MCF 10A (cell line): ENCODE data around the gene ARHGAP45. TPM values are rescaled to one million over a fixed set of nuclear protein-coding genes. Genes with fewer than 3 reads are reported as not detected.

Experiments
- BruUV-seq: library from RNA; stranded (reverse); fragments of 400-500 nt; replicated peaks from 2 replicates; lab custom pipeline; 2021; lab: Mats Ljungman, UMichigan
- CTCF ChIA-PET: fragments of 300-600 bp; sonication (Branson Sonifier 250); formaldehyde crosslinking; extraction: SDS; loops from one replicate; lab custom pipeline; 2021; ENCODE audit warnings: antibody characterized with exemption, inconsistent platforms; lab: Yijun Ruan, JAX
- POLR2A ChIA-PET: fragments of 300-600, 350-650 bp; sonication (Branson Sonifier 250); formaldehyde crosslinking; extraction: SDS; loops from one replicate; lab custom pipeline; 2020; ENCODE audit warnings: antibody characterized with exemption, inconsistent platforms; lab: Yijun Ruan, JAX
- DNase-seq: peaks from one replicate; pipeline ENCODE4 v3.0.0-alpha.2; 2018; ENCODE audit not compliant: unreplicated experiment
- H3K27ac Mint-ChIP-seq: one replicate; pipeline ENCODE4 v1.8.0; 2022; ENCODE audit warnings: mild to moderate bottlenecking, low read depth, mixed read lengths; ENCODE audit not compliant: unreplicated experiment
- H3K27me3 Mint-ChIP-seq: one replicate; pipeline ENCODE4 v1.8.0; 2022; ENCODE audit warnings: mixed read lengths; ENCODE audit not compliant: insufficient read depth, unreplicated experiment
- H3K36me3 Mint-ChIP-seq: one replicate; pipeline ENCODE4 v1.8.0; 2022; ENCODE audit warnings: mild to moderate bottlenecking, moderate library complexity, mixed read lengths; ENCODE audit not compliant: insufficient read depth, unreplicated experiment
- H3K4me1 Mint-ChIP-seq: one replicate; pipeline ENCODE4 v1.8.0; 2022; ENCODE audit warnings: mixed read lengths; ENCODE audit not compliant: insufficient read depth, unreplicated experiment
- H3K4me3 Mint-ChIP-seq: one replicate; pipeline ENCODE4 v1.8.0; 2022; ENCODE audit warnings: mild to moderate bottlenecking, moderate library complexity, mixed read lengths; ENCODE audit not compliant: unreplicated experiment
- H3K9me3 Mint-ChIP-seq: one replicate; pipeline ENCODE4 v1.8.0; 2022; ENCODE audit warnings: mixed read lengths; ENCODE audit not compliant: unreplicated experiment
- intact Hi-C: fragments of 100-400 bp; cut with micrococcal nuclease; formaldehyde crosslinking; loops from 2 replicates; pipeline ENCODE4 v1.14.1; 2022
- total RNA-seq: library from RNA; stranded (reverse); gene quantifications from 2 replicates; pipeline ENCODE4 v1.2.3, GENCODE V29; 2022
- TF ChIP-seq, protein P1 (sequence below): fragments of 200-600 bp; IDR thresholded peaks from one replicate; pipeline ENCODE4 v1.8.0; 2022; ENCODE audit warnings: antibody characterized with exemption, mild to moderate bottlenecking; ENCODE audit not compliant: unreplicated experiment

Gene ARHGAP45
- total RNA-seq, 1 experiment from 2014 or later, result 15.3 TPM

- no TSS peak for BruUV-seq
- DNase-seq, result peak; percentile 65
- intact Hi-C loops, result no loop called here
- H3K27ac Mint-ChIP-seq, result no peak overlapping the region
- TF ChIP-seq, protein P1, sequence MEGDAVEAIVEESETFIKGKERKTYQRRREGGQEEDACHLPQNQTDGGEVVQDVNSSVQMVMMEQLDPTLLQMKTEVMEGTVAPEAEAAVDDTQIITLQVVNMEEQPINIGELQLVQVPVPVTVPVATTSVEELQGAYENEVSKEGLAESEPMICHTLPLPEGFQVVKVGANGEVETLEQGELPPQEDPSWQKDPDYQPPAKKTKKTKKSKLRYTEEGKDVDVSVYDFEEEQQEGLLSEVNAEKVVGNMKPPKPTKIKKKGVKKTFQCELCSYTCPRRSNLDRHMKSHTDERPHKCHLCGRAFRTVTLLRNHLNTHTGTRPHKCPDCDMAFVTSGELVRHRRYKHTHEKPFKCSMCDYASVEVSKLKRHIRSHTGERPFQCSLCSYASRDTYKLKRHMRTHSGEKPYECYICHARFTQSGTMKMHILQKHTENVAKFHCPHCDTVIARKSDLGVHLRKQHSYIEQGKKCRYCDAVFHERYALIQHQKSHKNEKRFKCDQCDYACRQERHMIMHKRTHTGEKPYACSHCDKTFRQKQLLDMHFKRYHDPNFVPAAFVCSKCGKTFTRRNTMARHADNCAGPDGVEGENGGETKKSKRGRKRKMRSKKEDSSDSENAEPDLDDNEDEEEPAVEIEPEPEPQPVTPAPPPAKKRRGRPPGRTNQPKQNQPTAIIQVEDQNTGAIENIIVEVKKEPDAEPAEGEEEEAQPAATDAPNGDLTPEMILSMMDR, result no peak
- no peaks in the 10 kb centered on the region for H3K9me3 Mint-ChIP-seq
- no peaks in the 10 kb centered on the region for H3K36me3 Mint-ChIP-seq
- ChIA-PET CTCF (no interaction called here), POLR2A (interaction anchor here (2.9 to 4.8 kb wide), 2 partner anchors 12 to 36 kb away, joined by 20 to 31 read pairs; partner anchors contain the start of gene CNN2)
- H3K4me1 Mint-ChIP-seq, result peaks cover 15% of the 10 kb centered on the region
- no peaks in the 10 kb centered on the region for H3K27me3 Mint-ChIP-seq
- no peak overlapping the region for H3K4me3 Mint-ChIP-seq
Observed at GRCh38 chr19:1063030-1063908, 3.7 kb upstream of the ARHGAP45 start.

DNA sequence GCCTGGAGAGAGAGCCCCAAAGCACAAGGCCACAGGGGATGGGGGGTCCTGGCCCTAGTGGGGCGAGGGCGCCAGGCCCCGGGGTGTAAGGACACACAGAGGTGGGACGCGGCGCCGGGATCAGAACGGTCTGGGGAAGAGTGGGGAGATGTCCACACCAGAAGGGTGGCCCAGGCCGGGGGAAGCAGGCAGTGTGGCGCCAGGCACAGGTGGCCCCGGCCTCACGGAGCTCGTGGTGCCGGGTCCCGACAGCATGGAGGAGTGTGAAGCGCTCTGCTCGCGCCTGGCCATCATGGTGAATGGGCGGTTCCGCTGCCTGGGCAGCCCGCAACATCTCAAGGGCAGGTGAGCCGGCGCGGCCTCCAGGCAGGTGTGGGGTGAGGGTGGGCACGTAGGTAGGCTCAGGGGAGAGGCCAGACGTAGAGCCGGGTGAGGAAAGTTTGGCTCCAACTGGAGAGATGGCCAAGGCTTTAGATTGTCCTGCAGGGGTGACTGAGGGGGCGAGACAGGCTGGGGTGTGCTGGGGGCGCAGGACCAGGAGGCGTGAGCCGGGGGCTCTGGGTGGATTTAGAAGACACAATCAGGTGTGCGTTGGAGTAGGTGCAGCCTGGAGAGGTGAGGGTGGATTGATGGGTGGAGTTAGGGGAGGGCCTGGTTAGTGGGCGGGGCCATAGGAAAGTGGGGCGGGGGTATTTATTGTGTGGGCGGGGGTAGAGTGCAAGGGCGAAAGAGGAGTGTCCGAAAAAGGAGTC, 2.9 kb upstream of the ARHGAP45 start:
- Mint-ChIP-seq H3K36me3 (peaks cover 6% of the 10 kb centered on the region), H3K27ac (no peak overlapping the region), H3K9me3 (no peaks in the 10 kb centered on the region), H3K4me1 (peaks cover 21% of the 10 kb centered on the region), H3K4me3 (no peak overlapping the region), H3K27me3 (no peaks in the 10 kb centered on the region)
- POLR2A ChIA-PET, result interaction anchor here (0.8 to 4.8 kb wide), 6 partner anchors 11 to 114 kb away, joined by 3 to 31 read pairs (median 12); partner anchors contain the start of genes ABCA7, CNN2 and GPX4
- no TSS peak for BruUV-seq
- intact Hi-C loops, result no loop called here
- CTCF ChIA-PET, result interaction anchor here (0.6 to 2.0 kb wide), 8 partner anchors 9 to 39 kb away, joined by 3 to 9 read pairs (median 4); partner anchors contain the start of gene GPX4
- DNase-seq, result no peak
- TF ChIP-seq, protein P1, result no peak

DNA sequence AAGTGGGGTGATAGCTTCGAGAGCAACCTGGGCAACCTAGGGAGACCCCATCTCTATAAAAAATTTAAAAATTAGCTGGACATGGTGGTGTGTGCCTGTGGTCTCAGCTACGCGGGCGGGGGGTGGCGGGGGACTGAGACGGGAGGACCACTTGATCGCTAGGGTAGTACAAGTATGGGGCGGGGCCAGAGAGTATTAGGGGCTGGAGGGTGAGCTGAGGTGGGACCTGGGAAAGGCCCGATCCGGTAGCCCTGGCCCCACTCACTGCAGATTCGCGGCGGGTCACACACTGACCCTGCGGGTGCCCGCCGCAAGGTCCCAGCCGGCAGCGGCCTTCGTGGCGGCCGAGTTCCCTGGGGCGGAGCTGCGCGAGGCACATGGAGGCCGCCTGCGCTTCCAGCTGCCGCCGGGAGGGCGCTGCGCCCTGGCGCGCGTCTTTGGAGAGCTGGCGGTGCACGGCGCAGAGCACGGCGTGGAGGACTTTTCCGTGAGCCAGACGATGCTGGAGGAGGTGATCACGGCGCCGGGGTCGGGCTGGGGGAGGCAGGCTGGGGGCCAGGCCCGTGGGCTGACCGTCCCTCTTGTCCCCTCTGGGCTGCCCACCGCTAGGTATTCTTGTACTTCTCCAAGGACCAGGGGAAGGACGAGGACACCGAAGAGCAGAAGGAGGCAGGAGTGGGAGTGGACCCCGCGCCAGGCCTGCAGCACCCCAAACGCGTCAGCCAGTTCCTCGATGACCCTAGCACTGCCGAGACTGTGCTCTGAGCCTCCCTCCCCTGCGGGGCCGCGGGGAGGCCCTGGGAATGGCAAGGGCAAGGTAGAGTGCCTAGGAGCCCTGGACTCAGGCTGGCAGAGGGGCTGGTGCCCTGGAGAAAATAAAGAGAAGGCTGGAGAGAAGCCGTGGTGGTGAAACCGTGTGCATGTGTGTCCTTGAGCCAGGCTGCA, 2.0 kb upstream of the ARHGAP45 start:
- Mint-ChIP-seq H3K9me3 (no peaks in the 10 kb centered on the region), H3K4me3 (peak overlapping the region; percentile 72), H3K4me1 (peaks cover 23% of the 10 kb centered on the region), H3K27ac (no peak overlapping the region), H3K36me3 (peaks cover 6% of the 10 kb centered on the region), H3K27me3 (no peaks in the 10 kb centered on the region)
- intact Hi-C loops, result loop anchor here (5.0 kb wide), 1 partner anchor 37 kb away; the partner anchor contains the start of gene GPX4
- peak; percentile 74 for DNase-seq
- CTCF ChIA-PET, result interaction anchor here (0.6 to 2.0 kb wide), 8 partner anchors 9 to 39 kb away, joined by 3 to 9 read pairs (median 4); partner anchors contain the start of gene GPX4
- BruUV-seq, result no TSS peak
- POLR2A ChIA-PET, result interaction anchor here (0.5 to 4.8 kb wide), 10 partner anchors 10 to 433 kb away, joined by 3 to 31 read pairs (median 4); partner anchors contain the start of genes ABCA7, CNN2 and GPX4
- TF ChIP-seq, protein P1, result peak; percentile 79
